Hepatic stellate cell (primary cell): Measurements from ENCODE around the gene CRISP2.

ENCODE experiments used
- DNase-seq: peaks from one replicate; pipeline ENCODE4 v3.0.0; 2011; ENCODE audit warnings: low spot score

Gene CRISP2

DNA sequence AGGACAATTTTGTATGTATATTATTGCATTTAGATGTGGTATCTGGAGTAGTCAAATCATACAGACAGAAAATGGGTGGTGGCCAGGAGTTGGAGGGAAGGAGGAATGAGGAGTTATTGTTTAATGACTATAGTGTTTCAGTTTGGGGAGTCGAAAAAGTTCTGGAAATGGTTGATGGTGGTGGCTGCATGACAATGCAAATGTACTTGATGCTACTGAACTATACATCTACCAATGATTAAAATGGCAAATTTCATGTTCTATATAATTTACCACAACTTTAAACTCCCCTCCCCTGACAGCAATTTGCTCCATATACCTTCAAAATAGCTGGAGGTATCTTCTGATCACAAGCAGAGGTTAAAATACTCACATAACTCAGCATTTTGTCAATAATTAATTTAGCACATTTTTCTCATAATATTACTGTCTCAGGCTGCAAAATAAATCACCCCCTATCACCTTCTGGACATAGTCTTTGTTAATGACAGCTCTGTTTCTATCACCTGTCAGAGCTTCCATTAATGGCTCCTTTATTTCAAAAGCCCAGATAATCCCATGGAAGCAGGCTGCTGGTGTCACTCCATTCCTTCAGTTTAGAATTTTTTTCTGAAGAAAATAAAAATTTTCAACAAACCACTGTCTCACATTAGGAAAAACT is 51.0 kb downstream of the CRISP2 start:
- DNase-seq = no peak

DNA sequence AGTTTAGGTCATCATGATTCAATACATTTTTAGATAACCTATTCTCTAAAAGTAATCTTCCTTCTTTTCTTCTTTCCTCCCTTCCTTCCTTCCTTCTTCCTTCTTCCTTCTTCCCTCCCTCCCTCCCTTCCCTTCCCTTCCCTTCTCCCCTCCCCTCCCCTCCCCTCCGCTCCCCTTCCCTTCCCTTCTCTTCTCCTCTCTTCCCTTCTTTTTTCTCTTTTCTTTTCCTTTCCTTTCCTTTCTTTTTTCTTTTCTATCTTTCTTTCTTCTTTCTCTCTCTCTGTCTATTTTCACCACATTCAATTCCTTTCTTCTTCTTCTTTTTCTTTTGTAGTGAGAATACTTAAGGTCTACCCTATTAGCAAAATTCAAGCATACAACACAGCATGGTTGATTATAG is 59.4 kb downstream of the CRISP2 start:
- no peak for DNase-seq

DNA sequence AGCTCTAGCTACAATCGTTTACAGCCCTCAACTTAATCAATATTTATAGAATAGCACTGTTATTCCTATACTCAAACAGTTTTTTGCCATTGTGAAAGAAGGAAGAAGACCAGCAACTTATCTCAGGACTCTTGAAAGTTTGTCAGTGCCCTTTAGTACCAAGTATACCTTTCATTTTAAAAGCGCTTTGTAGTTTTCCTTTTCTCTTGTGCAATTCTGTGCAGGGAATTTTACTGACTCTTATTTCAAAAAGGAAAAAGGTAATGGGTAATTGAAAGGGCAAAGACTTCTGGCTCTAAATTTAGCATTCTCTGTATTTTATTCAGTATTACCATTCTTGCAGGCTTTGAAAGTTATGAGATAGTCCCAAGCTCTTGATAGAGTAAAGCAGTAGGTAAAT is 59.9 kb downstream of the CRISP2 start:
- no peak for DNase-seq

DNA sequence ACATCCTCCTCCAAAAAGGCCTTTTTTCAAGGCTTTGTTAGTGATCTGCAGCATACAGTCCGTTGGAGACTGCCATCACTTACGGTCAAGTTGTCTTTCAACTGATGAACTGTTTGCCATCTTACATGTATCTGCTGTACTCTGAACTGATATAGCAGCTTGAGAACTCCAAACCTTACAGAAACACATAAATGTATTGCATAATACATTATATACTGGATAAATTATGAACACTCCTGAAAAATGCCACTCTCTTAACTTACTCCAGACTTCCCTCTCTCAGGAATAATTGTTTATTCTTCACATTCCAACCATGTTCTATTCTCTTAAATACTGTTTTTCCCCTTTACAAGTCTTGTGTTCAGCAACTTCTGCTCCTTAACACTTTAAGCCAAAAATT is 62.1 kb downstream of the CRISP2 start:
- DNase-seq = no peak

DNA sequence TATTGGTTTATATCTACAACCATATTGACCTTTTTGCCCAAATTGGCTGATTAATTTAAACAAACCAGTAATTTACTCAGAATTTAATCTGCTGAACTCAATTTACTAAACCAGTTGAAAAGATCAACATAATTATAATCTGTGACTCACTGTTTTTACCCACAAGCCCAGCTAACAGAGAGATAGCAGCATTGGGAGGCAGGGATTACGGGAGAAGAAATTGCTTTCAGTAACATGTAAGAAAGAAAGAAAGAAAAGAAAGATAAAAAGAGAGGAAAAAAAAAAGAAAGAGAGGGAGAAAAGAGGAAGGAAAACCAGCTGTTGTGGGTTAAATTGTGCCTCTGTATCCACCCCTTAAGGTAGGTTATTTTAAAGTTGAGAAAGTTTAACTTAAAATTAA is 63.4 kb downstream of the CRISP2 start:
- no peak for DNase-seq

DNA sequence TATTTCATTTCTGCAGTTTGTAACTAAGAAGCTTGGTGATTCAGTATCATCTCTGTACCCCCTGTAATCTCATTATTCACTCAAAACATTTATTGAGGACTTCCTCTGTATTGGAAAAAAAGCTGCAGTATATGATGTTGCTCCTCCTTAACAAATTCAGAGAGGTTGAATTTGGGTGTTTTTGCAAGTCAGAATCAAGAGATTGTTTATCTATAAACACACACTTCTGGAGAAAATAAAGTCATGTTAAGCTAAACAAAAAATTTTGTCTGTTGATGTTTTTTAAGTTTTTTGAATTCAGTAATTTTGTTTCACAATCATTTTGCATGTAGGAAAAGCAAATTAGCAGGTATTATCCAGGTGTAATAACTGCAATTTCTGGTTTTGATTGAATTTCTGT is 65.3 kb downstream of the CRISP2 start:
- DNase-seq = no peak

DNA sequence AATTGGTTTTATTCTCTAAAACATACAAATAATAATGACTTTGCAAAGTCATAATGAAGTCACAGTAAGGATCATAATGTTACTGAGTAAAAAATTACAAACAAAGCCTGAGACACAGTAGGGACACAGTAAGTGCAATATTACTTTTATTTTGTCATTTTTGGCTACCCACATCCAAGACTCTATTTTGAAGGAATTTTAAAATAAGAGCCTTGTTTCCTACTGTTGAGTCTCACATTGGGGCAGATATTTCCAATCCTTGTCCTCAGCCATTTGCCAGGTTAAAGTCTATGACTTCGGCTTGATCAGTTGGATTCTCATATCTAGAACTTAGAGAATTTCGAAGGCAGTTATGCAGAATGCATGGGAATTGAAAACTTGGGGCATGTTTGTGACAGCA is 65.9 kb downstream of the CRISP2 start:
- DNase-seq = no peak

DNA sequence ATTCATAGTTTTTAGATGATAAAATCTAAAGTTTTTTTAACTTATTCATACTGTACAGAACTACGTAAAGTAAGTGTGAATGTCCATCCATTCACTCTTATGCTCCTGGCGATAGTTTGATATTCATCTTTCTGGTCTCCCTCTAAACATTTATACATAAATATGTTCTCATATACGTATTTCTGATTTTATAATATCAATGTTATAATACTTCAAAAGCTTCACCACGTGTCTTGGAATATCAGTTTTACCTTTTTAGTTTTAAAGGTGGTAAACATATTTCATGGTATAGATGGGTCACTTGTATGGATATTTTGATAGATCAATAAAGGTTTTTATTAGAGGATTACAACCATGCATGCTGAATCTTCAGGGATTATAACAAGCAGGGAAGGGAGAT is 66.4 kb downstream of the CRISP2 start:
- DNase-seq = no peak

DNA sequence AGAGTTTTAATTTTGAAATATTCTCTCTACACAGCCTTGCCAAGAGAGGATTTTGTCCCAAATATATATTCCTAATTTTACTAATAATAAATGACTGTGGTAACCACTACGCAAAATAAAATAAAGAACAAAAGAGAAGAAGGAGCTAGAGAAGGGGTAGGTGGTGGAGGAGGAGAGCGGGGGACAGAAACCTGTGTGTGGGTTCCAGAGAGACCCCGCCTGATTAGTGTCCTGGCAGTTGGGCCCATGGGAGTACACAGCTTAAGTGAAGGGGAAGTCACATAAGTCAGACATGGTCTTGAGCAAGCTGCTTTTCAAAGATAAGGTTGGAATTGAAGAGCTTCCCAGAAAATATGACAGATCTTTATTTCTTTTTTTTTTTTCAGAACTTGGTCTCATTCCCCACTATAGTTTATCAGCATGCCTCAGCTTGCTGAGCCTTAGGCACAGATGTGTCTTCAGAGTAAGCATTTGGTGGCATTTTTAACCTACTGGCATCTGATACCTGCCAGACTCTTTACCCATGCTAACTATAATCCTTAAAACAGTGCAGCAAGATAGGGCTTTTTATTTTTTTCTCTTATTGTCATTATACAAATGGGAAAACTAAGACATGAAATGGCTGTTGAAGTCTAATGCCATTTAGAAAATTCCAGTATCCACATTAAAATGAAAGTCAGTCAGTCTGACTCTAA is 67.1 kb downstream of the CRISP2 start:
- no peak for DNase-seq

DNA sequence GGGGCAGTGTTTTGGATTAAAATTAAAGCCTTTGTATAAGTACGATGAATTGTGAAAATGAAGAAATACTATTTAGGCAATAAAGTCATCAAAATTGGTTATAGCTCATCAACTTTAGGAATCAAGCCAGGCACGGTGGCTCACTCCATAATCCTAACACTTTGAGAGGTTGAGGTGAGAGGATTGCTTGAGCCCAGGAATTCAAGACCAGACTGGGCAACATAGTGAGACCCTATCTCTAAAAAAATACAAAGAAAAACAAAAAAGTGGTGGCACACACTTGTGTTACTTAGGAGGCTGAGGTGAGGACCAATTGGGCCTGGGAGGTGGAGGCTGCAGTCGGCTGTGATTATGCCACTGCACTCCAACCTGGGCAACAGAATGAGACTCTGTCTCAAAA is 68.2 kb downstream of the CRISP2 start:
- no peak for DNase-seq
